Activated T-cell treated with anti-CD3 and anti-CD28 coated beads, Interleukin-2, amount 50 U/mL, for 4 hours (primary cell): ENCODE measurements around the gene DENND2A. TPM values are rescaled to one million over a fixed set of nuclear protein-coding genes. Genes with fewer than 3 reads are reported as not detected.
"Not testable (repeated sequence)": the region's sequence is repeated elsewhere in the genome, so short reads cannot be mapped to it uniquely, and the experiment has no call there.

Experiments used
- ATAC-seq, 2 donors: fragments of 200-7000 bp; cut with Tn5 transposase; one replicate each; pipeline ENCODE4 v1.10.0; 2021
- DNase-seq: peaks from one replicate; pipeline ENCODE4 v3.0.0-alpha.2; 2020
- H3K27me3 Mint-ChIP-seq: one replicate; pipeline ENCODE4 v1.8.0; 2021; ENCODE audit warnings: low read depth, mixed read lengths
- H3K36me3 Mint-ChIP-seq: one replicate; pipeline ENCODE4 v1.8.0; 2022; ENCODE audit warnings: mixed read lengths; ENCODE audit not compliant: insufficient read depth
- H3K4me1 Mint-ChIP-seq: one replicate; pipeline ENCODE4 v1.8.0; 2021; ENCODE audit warnings: low read depth, mixed read lengths
- H3K4me3 Mint-ChIP-seq: one replicate; pipeline ENCODE4 v1.8.0; 2021; ENCODE audit warnings: mild to moderate bottlenecking, moderate library complexity, mixed read lengths
- H3K9me3 Mint-ChIP-seq: one replicate; pipeline ENCODE4 v1.8.0; 2021; ENCODE audit warnings: mixed read lengths
- total RNA-seq, 3 donors: library from RNA; stranded (reverse); gene quantifications; one replicate each; pipeline ENCODE4 v1.2.1, GENCODE V29; 2021

DENND2A gene
- total RNA-seq, 3 donors from 2014 or later: not detected

GRCh38 chr7:140585333-140585732 lies 55.3 kb downstream of the DENND2A start:
- Mint-ChIP-seq H3K4me3 (no peak overlapping the region), H3K27me3 (peaks cover 6% of the 10 kb centered on the region), H3K9me3 (no peaks in the 10 kb centered on the region), H3K36me3 (no peaks in the 10 kb centered on the region), H3K4me1 (no peaks in the 10 kb centered on the region)
- ATAC-seq (no peak), DNase-seq (no peak)

DNA sequence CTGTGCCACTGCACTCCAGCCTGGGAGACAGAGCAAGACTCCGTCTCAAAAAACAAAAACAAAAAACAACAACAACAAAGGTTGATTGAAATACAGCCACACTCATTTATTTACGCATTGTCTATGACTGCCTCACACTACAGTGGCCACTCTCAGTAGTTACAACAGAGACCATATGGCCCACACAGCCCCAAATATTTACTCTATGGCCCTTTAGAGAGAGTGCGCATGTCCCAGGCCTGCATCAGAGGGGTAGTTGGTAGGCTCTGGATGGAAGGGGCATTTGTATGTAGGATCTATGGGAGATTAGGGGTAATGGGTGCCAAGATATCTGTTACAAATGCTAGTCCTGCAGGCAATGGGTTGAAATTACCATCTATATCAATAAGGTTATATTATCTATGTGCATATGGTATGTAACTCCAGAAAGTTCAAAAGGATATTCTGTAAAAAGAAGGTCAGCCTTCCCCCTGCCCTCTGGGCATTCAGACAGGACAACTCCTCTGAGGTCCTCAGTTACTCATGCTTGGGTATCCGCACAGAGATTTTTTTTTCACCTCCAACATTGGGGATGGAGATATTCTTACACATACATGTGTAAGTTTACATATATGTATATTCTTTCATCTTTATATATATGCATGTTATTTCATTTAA lies 56.3 kb downstream of the DENND2A start:
- H3K4me1 Mint-ChIP-seq: no peaks in the 10 kb centered on the region
- ATAC-seq (no peak), DNase-seq (no peak)
- no peaks in the 10 kb centered on the region for H3K36me3 Mint-ChIP-seq
- H3K27me3 Mint-ChIP-seq: peaks cover 6% of the 10 kb centered on the region
- H3K9me3 Mint-ChIP-seq: no peaks in the 10 kb centered on the region
- H3K4me3 Mint-ChIP-seq: no peak overlapping the region

DNA sequence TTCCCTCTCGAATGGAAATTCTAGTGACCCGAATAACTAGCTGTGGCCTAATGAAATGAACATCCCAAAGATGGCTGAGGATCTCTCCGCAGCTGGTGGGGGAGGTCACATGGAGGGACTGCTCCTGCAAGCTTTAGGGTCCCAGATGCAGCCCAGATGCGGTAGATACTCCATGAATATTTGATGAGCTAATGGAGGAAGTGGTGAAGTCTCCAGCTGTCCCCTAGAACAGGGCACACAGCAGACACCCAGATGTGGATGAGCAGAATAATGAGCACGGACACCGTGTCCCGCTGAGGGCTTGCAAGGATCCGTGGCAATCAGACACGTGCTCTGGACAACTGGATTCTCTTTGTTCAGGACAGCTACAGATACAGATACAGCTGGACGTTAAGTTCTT lies 59.2 kb downstream of the DENND2A start:
- DNase-seq (no peak), ATAC-seq (no peak)
- Mint-ChIP-seq H3K9me3 (no peaks in the 10 kb centered on the region), H3K4me3 (no peak overlapping the region), H3K27me3 (peaks cover 6% of the 10 kb centered on the region), H3K4me1 (no peaks in the 10 kb centered on the region), H3K36me3 (no peaks in the 10 kb centered on the region)

DNA sequence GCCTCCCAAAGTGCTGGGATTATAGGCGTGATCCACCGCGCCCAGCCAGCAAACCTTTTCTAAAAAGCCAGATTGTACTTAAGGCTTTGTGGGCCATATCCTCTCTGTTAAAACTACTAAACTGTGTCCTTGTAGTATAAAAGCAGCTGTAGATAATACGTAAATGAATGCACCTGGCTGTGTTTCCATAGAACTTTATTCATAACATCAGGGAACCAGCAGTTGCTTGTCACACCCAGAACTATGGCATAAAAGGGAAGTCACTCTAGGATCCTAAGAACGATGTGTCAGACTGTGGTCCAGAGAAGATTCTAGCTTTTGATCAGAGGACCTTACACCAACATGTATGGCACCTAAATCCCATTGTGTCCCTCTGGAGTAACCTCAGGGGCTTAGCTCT lies 63.0 kb downstream of the DENND2A start:
- DNase-seq: no peak
- H3K4me3 Mint-ChIP-seq: no peak overlapping the region
- ATAC-seq: no peak
- peaks cover 12% of the 10 kb centered on the region for H3K27me3 Mint-ChIP-seq
- no peaks in the 10 kb centered on the region for H3K36me3 Mint-ChIP-seq
- H3K4me1 Mint-ChIP-seq: no peaks in the 10 kb centered on the region
- no peaks in the 10 kb centered on the region for H3K9me3 Mint-ChIP-seq

GRCh38 chr7:140576589-140576988 lies 64.0 kb downstream of the DENND2A start:
- no peaks in the 10 kb centered on the region for H3K36me3 Mint-ChIP-seq
- H3K4me1 Mint-ChIP-seq: no peaks in the 10 kb centered on the region
- ATAC-seq (no peak), DNase-seq (no peak)
- no peak overlapping the region for H3K4me3 Mint-ChIP-seq
- no peaks in the 10 kb centered on the region for H3K9me3 Mint-ChIP-seq
- H3K27me3 Mint-ChIP-seq: peaks cover 12% of the 10 kb centered on the region

DNA sequence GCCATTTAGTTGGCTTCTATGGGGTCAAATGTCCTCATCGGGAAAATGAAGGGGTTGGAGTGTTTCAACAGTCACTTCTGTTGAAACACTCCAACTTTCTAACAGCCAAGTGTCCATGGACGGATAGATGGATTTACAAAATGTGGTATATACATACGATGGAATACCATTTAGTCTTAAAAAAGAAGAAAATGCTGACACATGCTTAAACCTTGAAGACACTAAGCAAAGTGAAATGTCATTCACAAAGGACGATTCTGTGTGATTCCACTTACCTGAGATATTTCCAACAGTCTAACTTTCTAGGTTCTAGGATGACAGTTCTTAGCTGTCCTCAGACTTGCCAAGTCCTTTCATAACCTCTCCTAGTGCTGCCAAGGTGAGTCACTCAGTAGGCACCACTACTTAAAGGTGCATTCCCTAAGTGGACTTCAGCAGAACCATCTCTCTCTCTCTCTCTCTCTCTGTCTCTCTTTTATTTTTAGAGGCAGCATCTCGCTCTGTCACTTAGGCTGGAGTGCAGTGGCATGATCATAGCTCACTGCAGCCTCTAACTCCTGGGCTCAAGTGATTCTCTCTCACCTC lies 69.0 kb downstream of the DENND2A start:
- H3K27me3 Mint-ChIP-seq: peaks cover 14% of the 10 kb centered on the region
- no peaks in the 10 kb centered on the region for H3K36me3 Mint-ChIP-seq
- H3K4me3 Mint-ChIP-seq: no peak overlapping the region
- DNase-seq (no peak), ATAC-seq (no peak)
- no peaks in the 10 kb centered on the region for H3K4me1 Mint-ChIP-seq
- H3K9me3 Mint-ChIP-seq: no peaks in the 10 kb centered on the region

GRCh38 chr7:140570120-140570519 lies 70.5 kb downstream of the DENND2A start:
- Mint-ChIP-seq H3K4me1 (no peaks in the 10 kb centered on the region), H3K9me3 (no peaks in the 10 kb centered on the region), H3K27me3 (peaks cover 14% of the 10 kb centered on the region), H3K36me3 (no peaks in the 10 kb centered on the region), H3K4me3 (no peak overlapping the region)
- no peak for DNase-seq
- no peak for ATAC-seq

DNA sequence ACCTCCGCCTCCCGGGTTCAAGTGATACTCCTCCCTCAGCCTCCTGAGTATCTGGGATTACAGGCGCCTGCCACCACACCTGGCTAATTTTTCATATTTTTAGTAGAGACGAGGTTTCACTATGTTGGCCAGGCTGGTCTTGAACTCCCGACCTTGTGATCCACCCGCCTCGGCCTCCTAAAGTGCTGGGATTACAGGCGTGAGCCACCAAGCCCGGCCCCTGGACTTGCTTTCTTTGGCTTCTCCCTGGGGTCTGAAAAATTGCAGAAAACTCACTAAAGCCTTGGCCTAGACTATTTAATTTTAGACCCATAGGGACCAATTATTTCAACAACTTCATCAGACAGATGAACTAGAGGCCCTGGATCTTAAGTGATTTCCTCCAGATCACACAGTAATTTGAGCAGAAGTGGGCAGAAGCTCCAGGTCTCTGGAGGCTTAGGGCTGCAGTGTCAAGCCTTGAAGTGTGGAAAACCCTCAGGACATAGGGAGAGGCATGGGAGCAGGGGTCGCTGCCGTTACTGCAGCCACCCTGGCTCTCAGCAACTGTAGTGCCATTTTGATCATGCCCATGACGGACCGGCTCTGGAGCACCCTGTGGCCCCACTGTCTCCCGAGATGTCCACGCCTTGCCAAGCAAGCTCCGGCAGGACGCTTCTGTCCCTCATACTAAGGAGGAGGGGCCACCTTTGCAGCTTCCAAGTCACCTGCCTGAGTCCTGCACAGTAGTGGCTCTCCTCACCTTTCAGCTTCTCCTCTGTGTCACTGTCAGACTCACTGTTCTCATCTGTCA lies 72.4 kb downstream of the DENND2A start:
- H3K27me3 Mint-ChIP-seq: peaks cover 4% of the 10 kb centered on the region
- ATAC-seq: no peak
- H3K36me3 Mint-ChIP-seq: no peaks in the 10 kb centered on the region
- no peak for DNase-seq
- no peaks in the 10 kb centered on the region for H3K4me1 Mint-ChIP-seq
- no peak overlapping the region for H3K4me3 Mint-ChIP-seq
- no peaks in the 10 kb centered on the region for H3K9me3 Mint-ChIP-seq

DNA sequence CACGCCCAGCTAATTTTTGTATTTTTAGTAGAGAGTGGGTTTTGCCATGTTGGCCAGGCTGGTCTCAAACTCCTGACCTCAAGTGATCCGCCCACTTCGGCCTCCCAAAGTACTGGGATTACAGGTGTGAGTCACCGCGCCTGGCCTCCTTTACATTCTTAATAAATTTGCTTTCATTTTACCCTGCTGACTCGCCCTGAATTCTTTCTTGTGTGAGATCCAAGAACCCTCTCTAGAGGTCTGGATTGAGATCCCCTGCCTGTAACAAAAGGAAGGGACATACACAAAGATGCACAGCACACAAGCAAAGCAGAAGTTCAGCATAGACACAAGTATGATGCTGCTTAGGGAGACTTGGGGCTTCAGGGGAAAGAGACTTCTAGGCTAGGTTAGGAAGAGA lies 74.4 kb downstream of the DENND2A start:
- not testable (repeated sequence) for H3K9me3 Mint-ChIP-seq, DNase-seq, H3K36me3 Mint-ChIP-seq, H3K4me3 Mint-ChIP-seq, H3K4me1 Mint-ChIP-seq, H3K27me3 Mint-ChIP-seq, ATAC-seq

DNA sequence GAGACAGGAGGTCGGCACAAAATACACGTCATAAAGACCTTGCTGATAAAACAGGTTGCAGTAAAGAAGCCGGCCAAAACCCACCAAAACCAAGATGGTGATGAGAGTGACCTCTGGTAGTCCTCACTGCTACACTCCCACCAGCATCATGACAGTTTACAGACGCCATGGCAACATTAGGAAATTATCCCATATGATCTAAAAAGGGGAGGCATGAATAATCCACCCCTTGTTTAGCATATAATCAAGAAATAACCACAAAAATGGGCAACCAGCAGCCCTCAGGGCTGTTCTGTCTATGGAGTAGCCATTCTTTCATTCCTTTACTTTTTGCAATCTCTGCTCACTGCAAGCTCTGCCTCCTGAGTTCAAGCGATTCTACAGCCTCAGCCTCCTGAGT lies 74.9 kb downstream of the DENND2A start:
- not testable (repeated sequence) for ATAC-seq, H3K9me3 Mint-ChIP-seq, H3K4me1 Mint-ChIP-seq, H3K4me3 Mint-ChIP-seq, DNase-seq, H3K36me3 Mint-ChIP-seq, H3K27me3 Mint-ChIP-seq

GRCh38 chr7:140564643-140565042 lies 76.0 kb downstream of the DENND2A start:
- ATAC-seq (no peak), DNase-seq (no peak)
- H3K9me3 Mint-ChIP-seq: no peaks in the 10 kb centered on the region
- no peak overlapping the region for H3K4me3 Mint-ChIP-seq
- peaks cover 3% of the 10 kb centered on the region for H3K27me3 Mint-ChIP-seq
- H3K36me3 Mint-ChIP-seq: no peaks in the 10 kb centered on the region
- no peaks in the 10 kb centered on the region for H3K4me1 Mint-ChIP-seq

DNA sequence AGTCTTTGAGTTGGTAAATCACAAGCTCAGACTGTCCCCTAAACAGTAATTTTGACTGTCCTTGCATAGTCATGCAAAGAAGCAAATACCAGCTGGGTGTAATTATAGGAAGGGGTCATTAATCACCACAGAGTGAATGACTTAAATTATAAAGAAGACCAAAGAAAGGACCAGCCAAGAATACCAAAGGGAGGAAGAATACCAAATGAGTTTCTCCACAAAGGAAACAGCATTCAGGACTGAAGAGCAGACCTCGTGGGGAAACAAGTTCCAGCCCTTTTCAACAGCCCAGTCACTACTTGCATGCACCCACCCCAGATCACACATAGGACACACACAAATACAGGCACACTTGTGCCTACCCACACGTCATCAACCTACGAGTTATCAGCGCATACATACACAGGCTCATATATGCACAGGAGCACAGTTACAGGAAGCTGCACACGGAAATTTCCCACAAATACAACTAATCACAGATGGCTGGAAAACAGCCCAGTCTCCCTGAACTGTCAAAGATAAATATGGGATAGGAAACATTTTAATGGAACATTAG lies 77.6 kb downstream of the DENND2A start:
- Mint-ChIP-seq H3K9me3 (no peaks in the 10 kb centered on the region), H3K36me3 (no peaks in the 10 kb centered on the region), H3K4me1 (no peaks in the 10 kb centered on the region), H3K27me3 (peaks cover 6% of the 10 kb centered on the region), H3K4me3 (no peak overlapping the region)
- no peak for ATAC-seq
- DNase-seq: no peak

DNA sequence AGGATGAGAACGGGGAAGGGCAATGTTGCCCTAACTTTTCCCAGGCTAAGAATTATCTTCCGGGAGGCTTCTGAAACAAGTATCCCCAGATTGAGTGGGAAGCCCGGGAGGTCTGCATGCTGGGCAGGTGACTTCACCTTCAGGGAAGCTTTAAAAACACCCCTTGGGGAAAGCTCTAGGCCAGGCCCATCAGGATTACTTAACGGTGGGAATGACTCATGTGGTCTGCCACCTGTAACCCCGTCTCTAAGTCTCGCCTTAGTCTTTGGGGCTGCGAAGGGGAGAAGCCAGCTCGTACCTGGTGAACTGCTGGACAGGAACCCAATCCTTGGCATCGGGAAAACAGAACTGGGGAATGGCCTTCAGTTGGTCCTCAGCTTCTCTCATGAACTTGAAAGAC lies 81.2 kb downstream of the DENND2A start:
- DNase-seq (no peak), ATAC-seq (no peak)
- Mint-ChIP-seq H3K36me3 (no peaks in the 10 kb centered on the region), H3K27me3 (peaks cover 7% of the 10 kb centered on the region), H3K4me3 (no peak overlapping the region), H3K4me1 (no peaks in the 10 kb centered on the region), H3K9me3 (no peaks in the 10 kb centered on the region)

DNA sequence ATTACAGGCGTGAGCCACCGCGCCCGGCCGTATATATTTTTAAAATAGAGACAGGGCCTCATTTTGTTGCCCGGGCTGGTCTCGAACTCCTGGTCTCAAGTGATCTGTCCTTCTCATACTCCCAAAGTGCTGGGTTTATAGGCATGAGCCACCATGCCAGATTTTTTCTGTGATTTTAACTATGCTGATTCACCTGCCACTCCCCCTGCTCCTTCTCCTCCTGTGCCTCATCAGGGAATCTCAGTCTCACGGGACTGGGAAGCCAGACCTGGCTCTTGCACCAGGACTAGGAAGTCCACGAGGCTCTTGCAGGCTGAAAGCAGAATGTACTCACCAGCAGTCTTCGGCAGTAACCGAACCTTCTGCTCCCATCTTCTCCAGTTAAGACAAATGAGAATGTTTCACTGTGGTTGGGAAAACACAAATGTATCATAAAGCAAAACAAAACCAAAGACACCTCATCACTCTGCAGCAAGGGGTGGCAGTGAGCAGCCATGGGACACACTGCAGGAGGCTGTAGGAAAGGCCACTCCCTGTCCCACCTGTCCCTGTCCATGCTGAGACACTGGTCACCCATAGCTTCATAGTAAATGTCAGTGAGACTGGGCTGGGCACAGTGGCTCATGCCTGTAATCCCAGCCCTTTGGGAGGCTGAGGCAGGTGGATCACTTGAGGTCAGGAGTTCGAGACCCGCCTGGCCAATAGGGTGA lies 82.6 kb downstream of the DENND2A start:
- H3K36me3 Mint-ChIP-seq: no peaks in the 10 kb centered on the region
- H3K9me3 Mint-ChIP-seq: no peaks in the 10 kb centered on the region
- ATAC-seq (no peak), DNase-seq (no peak)
- no peak overlapping the region for H3K4me3 Mint-ChIP-seq
- no peaks in the 10 kb centered on the region for H3K4me1 Mint-ChIP-seq
- peaks cover 7% of the 10 kb centered on the region for H3K27me3 Mint-ChIP-seq
